ENCODE results near the gene KATNB1.

- TF ChIP-seq BHLHE40 (IDR thresholded peaks at IDR 0.05; ENCODE audit: borderline replicate concordance) (no peak), TARDBP (IDR thresholded peaks at IDR 0.05) (no peak)
Observed at GRCh38 chr16:57698812-57699405, 36.7 kb upstream of the KATNB1 start.

Measured in HEK293T (cell line).